Rectal smooth muscle tissue (tissue), 1 donor: Measurements from ENCODE around the gene SASH3.

Source experiments
- H3K27ac ChIP-seq: one replicate; pipeline ENCODE4 v1.7.0; 2013; ENCODE audit warnings: low read depth, low read length, inconsistent platforms
- H3K27me3 ChIP-seq: one replicate; pipeline ENCODE4 v1.7.0; 2013; ENCODE audit warnings: low read length; ENCODE audit not compliant: control insufficient read depth, insufficient read depth
- H3K36me3 ChIP-seq: one replicate; pipeline ENCODE4 v1.7.0; 2013; ENCODE audit warnings: low read length; ENCODE audit not compliant: control insufficient read depth, insufficient read depth
- H3K4me1 ChIP-seq: one replicate; pipeline ENCODE4 v1.7.0; 2013; ENCODE audit warnings: low read length; ENCODE audit not compliant: control insufficient read depth, insufficient read depth
- H3K4me3 ChIP-seq: one replicate; pipeline ENCODE4 v1.7.0; 2013; ENCODE audit warnings: low read length
- H3K9ac ChIP-seq: one replicate; pipeline ENCODE4 v1.7.0; 2013; ENCODE audit warnings: low read length

The SASH3 gene

GRCh38 chrX:129840344-129840743, 60.6 kb downstream of the SASH3 start:
- H3K4me3 ChIP-seq: no peak overlapping the region
- H3K9ac ChIP-seq: no peak overlapping the region
- H3K27ac ChIP-seq: no peak overlapping the region

DNA sequence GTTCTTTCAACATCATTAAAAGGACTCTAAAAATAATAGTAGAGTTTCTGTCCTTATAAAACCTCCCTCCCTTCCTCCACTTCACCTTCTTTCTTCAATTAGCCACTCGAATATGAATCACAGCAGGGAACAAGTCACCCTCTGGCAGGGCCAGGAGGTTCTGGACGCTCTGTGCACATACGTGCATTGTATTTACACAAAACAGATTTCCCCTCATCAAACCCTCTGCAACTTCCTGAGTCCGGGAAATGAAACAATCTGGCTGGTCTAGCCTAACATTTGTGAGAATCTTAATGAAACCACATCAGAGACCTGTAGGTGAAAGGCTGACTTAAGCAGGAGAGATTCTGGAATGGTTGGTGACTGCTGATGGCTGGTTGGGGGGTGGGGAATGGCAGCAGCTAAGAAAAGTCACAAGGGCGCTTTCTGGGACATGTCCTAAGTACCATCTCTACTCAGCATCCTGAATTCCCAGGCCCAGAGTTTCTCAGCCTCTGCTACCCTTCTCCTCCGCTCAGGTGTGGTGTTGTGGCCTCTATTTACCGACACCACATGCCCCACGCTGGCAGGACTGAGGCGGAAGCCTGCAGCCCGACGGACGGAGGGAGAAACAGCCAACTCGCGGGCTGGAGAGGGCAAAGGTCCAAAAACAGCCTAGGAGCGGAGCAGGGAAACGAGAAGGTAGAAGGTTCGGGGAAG, 62.9 kb downstream of the SASH3 start:
- Histone ChIP-seq H3K4me3 (peak overlapping the region; percentile 86), H3K36me3 (no peaks in the 10 kb centered on the region), H3K4me1 (no peaks in the 10 kb centered on the region), H3K27me3 (peaks cover 7% of the 10 kb centered on the region), H3K27ac (peak overlapping the region; percentile 58), H3K9ac (peak overlapping the region; percentile 56)

More at GRCh38 chrX:129840344-129840743, 60.6 kb downstream of the SASH3 start:
- peaks cover 4% of the 10 kb centered on the region for H3K27me3 ChIP-seq
- no peaks in the 10 kb centered on the region for H3K4me1 ChIP-seq
- H3K36me3 ChIP-seq: no peaks in the 10 kb centered on the region

- H3K27me3 ChIP-seq: peaks cover 7% of the 10 kb centered on the region
- peak overlapping the region; percentile 58 for H3K27ac ChIP-seq
- H3K9ac ChIP-seq: peak overlapping the region; percentile 56
- H3K4me1 ChIP-seq: no peaks in the 10 kb centered on the region
- peak overlapping the region; percentile 86 for H3K4me3 ChIP-seq
- H3K36me3 ChIP-seq: no peaks in the 10 kb centered on the region
These were observed 63.4 kb downstream of the SASH3 start for GRCh38 chrX:129843209-129843458.

GRCh38 chrX:129843459-129844306, 63.9 kb downstream of the SASH3 start, which contains the start of gene ZDHHC9:
Gene ZDHHC9, minus strand, starts transcription at chrX:129843886. Its CDS starts 1,941 bp downstream, at chrX:129841945.
- H3K27ac ChIP-seq: peak within 1 kb of the TSS; percentile 58
- H3K4me3 ChIP-seq: peak within 1 kb of the TSS; percentile 86
- H3K36me3 ChIP-seq: no peaks in the 10 kb centered on the region
- no peaks in the 10 kb centered on the region for H3K4me1 ChIP-seq
- peaks cover 7% of the 10 kb centered on the region for H3K27me3 ChIP-seq
- peak within 1 kb of the TSS; percentile 56 for H3K9ac ChIP-seq
